Spleen (tissue), 7 donors: Measurements from ENCODE around the gene PI16.

ENCODE experiments used
- POLR2A ChIP-seq, 3 donors: fragments of 450-650 bp; IDR thresholded peaks; one replicate each; pipeline ENCODE4 v1.5.1; 2017; ENCODE audit warnings: antibody characterized with exemption in 3 of 3, mild to moderate bottlenecking in 1 of 3
- TF ChIP-seq, protein P1 (sequence below), 11 experiments: fragments of 200-600 bp in 7 of 11; fragments of 450-650 bp in 4 of 11; sonication (generic) in 4 of 11; IDR thresholded peaks in 8 of 11; conservative IDR thresholded peaks in 3 of 11; 1 replicate in 7 of 11; 2 replicates in 4 of 11; pipeline versions ENCODE4 v1.4.0 to v1.8.0; 2016 to 2021; ENCODE audit warnings: antibody characterized with exemption in 11 of 11, inconsistent platforms in 4 of 11, mild to moderate bottlenecking in 1 of 11
- donor health status: DM: no; HTN: no; CAD: no; lungs with moderate emphysema.
- donor health status: DM: no; HTN: no; CAD: no.
- donor health status: DM: no; HTN: no; CAD: no.

DNA sequence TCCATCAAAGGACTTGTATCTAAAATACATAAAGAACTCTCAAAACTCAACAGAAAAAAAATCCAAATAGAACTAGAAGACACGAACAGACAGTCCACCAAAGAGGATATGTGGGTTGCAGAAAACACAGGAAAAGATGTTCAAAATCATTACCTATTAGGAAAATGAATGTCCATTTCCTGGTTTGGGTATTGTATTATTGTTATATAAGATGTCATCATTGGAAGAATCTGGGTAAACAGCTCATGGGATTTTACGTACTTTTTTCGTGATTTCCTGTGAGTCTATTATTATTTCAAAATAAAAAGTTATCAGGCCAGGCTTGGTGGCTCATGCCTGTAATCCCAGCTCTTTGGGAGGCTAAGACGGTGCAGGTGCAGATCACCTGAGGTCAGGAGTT, 9.2 kb upstream of the PI16 start:
- no peak for TF ChIP-seq POLR2A (IDR thresholded peaks at IDR 0.05)
- TF ChIP-seq, protein P1, sequence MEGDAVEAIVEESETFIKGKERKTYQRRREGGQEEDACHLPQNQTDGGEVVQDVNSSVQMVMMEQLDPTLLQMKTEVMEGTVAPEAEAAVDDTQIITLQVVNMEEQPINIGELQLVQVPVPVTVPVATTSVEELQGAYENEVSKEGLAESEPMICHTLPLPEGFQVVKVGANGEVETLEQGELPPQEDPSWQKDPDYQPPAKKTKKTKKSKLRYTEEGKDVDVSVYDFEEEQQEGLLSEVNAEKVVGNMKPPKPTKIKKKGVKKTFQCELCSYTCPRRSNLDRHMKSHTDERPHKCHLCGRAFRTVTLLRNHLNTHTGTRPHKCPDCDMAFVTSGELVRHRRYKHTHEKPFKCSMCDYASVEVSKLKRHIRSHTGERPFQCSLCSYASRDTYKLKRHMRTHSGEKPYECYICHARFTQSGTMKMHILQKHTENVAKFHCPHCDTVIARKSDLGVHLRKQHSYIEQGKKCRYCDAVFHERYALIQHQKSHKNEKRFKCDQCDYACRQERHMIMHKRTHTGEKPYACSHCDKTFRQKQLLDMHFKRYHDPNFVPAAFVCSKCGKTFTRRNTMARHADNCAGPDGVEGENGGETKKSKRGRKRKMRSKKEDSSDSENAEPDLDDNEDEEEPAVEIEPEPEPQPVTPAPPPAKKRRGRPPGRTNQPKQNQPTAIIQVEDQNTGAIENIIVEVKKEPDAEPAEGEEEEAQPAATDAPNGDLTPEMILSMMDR (IDR thresholded peaks at IDR 0.05 in 8 of 11, conservative IDR thresholded peaks at IDR 0.05 in 3 of 11), result no peak
